Suprapubic skin (tissue), 4 donors: ENCODE results near the gene PLA2G4E. TPM values are rescaled to one million over a fixed set of nuclear protein-coding genes. Genes with fewer than 3 reads are reported as not detected.

Source experiments
- DNase-seq, 2 donors: peaks; one replicate each; pipeline ENCODE4 v3.0.0-alpha.2; 2019; ENCODE audit warnings: low spot score in 2 of 2
- H3K27ac ChIP-seq: fragments of 200-600 bp; sonication (generic); one replicate; pipeline ENCODE4 v1.5.1; 2019
- H3K27me3 ChIP-seq: fragments of 200-600 bp; sonication (generic); one replicate; pipeline ENCODE4 v1.5.1; 2019
- H3K36me3 ChIP-seq: fragments of 200-600 bp; sonication (generic); one replicate; pipeline ENCODE4 v1.5.1; 2019
- H3K4me1 ChIP-seq: fragments of 200-600 bp; sonication (generic); one replicate; pipeline ENCODE4 v1.5.1; 2019
- H3K4me3 ChIP-seq: fragments of 200-600 bp; sonication (generic); one replicate; pipeline ENCODE4 v1.5.1; 2019; ENCODE audit warnings: mild to moderate bottlenecking
- H3K9me3 ChIP-seq: fragments of 200-600 bp; sonication (generic); one replicate; pipeline ENCODE4 v1.5.1; 2019
- EP300 ChIP-seq: sonication (generic); formaldehyde crosslinking; IDR thresholded peaks from one replicate; pipeline ENCODE4 v1.6.1; 2017; ENCODE audit warnings: antibody characterized with exemption
- POLR2A ChIP-seq, 2 donors: fragments of 450-650 bp; IDR thresholded peaks; one replicate each; pipeline ENCODE4 v1.6.1; 2017; ENCODE audit warnings: antibody characterized with exemption in 2 of 2, mild to moderate bottlenecking in 2 of 2, moderate library complexity in 2 of 2
- POLR2AphosphoS5 ChIP-seq, 3 donors: sonication (generic); formaldehyde crosslinking; IDR thresholded peaks; one replicate each; pipeline ENCODE4 v1.6.1; 2017; ENCODE audit warnings: antibody characterized with exemption in 3 of 3
- WGBS: methylation state at CpG from one replicate; pipeline ENCODE4 v1.1.5; 2018; 5-methylcytosine and 5-hydroxymethylcytosine counted together
- total RNA-seq, 4 donors: library from RNA; depleted of rRNA; stranded (reverse); fragments of >200 nt; gene quantifications; one replicate each; pipeline ENCODE4 v1.1.0, GENCODE V29; 2016
- TF ChIP-seq, protein P1 (sequence below), 2 donors: fragments of 200-600 bp in 1 of 2; fragments of 450-650 bp in 1 of 2; sonication (generic) in 1 of 2; IDR thresholded peaks; one replicate each; pipeline ENCODE4 v1.5.1; 2016 to 2019; ENCODE audit warnings: antibody characterized with exemption in 2 of 2, mild to moderate bottlenecking in 1 of 2, moderate library complexity in 1 of 2

The PLA2G4E gene
- total RNA-seq, 4 donors from 2014 or later, result 47.9 to 129 (median 60.9) TPM

DNA sequence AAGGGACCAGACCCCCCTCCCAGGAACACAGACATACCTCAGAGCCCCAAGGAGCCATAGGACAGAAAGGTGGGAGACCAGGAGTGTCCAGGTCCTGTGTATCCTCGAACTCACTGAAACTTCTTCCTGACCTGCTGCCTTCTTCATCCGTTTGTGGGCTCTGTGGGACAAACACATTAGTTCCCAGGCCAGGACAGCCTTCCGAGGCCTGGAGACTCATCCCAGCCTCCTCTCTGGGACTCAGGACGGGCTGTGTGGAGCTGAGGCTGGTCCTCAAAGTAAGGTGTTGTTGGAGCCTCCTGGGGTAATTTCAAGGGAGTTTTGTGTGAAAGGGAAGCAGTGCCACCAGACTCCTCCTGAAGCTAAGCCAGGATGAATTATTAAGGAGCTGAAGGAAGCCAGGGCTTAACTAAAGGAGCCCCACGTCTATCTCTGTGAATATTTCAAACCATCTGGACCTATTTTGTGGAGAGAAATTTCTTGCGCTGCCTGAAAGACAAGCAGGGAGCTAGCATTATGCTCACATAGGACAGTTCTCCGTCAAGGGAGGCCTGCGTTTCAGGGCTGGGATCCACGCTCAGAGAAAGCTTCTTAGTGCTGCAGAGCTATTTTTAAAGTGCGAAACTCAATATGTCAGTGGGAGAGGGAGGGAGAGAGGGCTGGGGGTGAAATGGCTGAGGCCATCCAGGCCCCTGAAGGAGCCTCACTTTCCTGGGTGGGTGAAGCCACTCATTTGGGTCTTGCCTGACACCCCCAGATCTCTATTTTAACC is 29.8 kb upstream of the PLA2G4E start:
- no peak overlapping the region for H3K27ac ChIP-seq
- H3K4me3 ChIP-seq, result no peak overlapping the region
- TF ChIP-seq, protein P1, sequence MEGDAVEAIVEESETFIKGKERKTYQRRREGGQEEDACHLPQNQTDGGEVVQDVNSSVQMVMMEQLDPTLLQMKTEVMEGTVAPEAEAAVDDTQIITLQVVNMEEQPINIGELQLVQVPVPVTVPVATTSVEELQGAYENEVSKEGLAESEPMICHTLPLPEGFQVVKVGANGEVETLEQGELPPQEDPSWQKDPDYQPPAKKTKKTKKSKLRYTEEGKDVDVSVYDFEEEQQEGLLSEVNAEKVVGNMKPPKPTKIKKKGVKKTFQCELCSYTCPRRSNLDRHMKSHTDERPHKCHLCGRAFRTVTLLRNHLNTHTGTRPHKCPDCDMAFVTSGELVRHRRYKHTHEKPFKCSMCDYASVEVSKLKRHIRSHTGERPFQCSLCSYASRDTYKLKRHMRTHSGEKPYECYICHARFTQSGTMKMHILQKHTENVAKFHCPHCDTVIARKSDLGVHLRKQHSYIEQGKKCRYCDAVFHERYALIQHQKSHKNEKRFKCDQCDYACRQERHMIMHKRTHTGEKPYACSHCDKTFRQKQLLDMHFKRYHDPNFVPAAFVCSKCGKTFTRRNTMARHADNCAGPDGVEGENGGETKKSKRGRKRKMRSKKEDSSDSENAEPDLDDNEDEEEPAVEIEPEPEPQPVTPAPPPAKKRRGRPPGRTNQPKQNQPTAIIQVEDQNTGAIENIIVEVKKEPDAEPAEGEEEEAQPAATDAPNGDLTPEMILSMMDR (IDR thresholded peaks at IDR 0.05), result no peak
- TF ChIP-seq POLR2A (IDR thresholded peaks at IDR 0.05) (no peak), POLR2AphosphoS5 (IDR thresholded peaks at IDR 0.05) (no peak), EP300 (no peak)
- H3K36me3 ChIP-seq, result no peaks in the 10 kb centered on the region
- H3K27me3 ChIP-seq, result no peaks in the 10 kb centered on the region
- WGBS, result 73% methylated on average over 9 of the region's 10 CpGs
- DNase-seq, result no peak
- H3K4me1 ChIP-seq, result peaks cover 21% of the 10 kb centered on the region
- no peaks in the 10 kb centered on the region for H3K9me3 ChIP-seq

DNA sequence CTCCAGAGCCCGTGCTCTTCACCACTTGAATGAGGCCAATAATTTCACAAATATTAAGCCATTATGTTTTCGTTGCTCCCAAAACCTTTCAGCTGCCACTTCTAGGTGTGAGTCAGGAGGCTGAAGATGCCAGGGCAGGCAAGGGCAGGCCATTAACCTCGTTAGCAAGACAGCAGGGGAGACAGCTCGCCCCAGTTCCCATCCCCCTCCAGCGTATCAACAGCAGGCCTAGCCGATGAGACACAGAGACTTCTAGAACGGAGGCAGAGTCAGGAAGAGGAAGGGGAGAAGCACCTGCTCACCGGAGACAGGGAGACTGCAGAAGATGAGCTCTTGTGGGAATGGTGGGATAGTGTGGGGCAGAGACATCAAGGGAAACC is 28.0 kb upstream of the PLA2G4E start:
- no peaks in the 10 kb centered on the region for H3K36me3 ChIP-seq
- DNase-seq, result no peak
- no peaks in the 10 kb centered on the region for H3K9me3 ChIP-seq
- no peak overlapping the region for H3K4me3 ChIP-seq
- no peaks in the 10 kb centered on the region for H3K27me3 ChIP-seq
- H3K27ac ChIP-seq, result peak overlapping the region; percentile 71
- 65% methylated on average over 8 of the region's 8 CpGs for WGBS
- TF ChIP-seq POLR2A (IDR thresholded peaks at IDR 0.05) (no peak), EP300 (no peak), POLR2AphosphoS5 (IDR thresholded peaks at IDR 0.05) (no peak)
- TF ChIP-seq, protein P1 (IDR thresholded peaks at IDR 0.05), result no peak
- peaks cover 25% of the 10 kb centered on the region for H3K4me1 ChIP-seq

DNA sequence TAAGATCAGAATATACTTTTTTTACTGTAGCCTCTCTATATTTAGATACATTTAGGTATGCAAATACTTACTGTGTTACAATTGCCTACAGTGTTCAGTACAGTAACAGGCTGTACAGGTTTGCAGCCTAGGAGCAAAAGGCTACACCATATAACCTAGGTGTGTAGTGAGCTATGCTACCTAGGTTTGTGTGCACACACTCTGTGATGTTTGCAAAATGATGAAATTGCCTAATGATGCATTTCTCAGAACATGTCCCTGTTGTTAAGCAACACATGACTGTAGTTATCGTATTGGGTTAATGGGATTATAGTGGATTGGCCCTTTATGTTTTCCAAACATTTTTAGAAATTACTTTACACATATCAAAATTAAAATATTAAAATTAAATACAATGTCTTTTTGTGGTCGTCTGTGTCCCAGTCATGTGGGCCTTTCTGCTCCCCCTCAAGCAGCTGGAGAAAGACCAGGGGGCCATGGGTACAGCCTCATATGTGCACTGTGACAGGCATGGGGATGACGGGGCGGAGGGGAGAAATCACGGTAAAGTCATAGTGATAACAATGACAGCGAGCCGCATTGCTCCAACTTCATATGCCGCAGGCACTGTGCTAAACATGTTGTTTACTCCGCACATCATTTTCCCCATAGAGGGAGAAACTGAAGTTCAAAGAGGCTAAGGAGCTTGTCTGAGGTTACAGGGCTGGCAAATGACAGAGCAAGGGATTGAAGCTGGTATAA is 27.4 kb upstream of the PLA2G4E start:
- WGBS, result 71% methylated on average over 9 of the region's 9 CpGs
- peaks cover 25% of the 10 kb centered on the region for H3K4me1 ChIP-seq
- TF ChIP-seq EP300 (no peak), POLR2A (IDR thresholded peaks at IDR 0.05) (no peak), POLR2AphosphoS5 (IDR thresholded peaks at IDR 0.05) (peak in 1 of 3 donors; percentile 21)
- TF ChIP-seq, protein P1 (IDR thresholded peaks at IDR 0.05), result no peak
- no peaks in the 10 kb centered on the region for H3K27me3 ChIP-seq
- peak overlapping the region; percentile 71 for H3K27ac ChIP-seq
- no peaks in the 10 kb centered on the region for H3K9me3 ChIP-seq
- H3K4me3 ChIP-seq, result no peak overlapping the region
- no peaks in the 10 kb centered on the region for H3K36me3 ChIP-seq
- DNase-seq, result no peak

DNA sequence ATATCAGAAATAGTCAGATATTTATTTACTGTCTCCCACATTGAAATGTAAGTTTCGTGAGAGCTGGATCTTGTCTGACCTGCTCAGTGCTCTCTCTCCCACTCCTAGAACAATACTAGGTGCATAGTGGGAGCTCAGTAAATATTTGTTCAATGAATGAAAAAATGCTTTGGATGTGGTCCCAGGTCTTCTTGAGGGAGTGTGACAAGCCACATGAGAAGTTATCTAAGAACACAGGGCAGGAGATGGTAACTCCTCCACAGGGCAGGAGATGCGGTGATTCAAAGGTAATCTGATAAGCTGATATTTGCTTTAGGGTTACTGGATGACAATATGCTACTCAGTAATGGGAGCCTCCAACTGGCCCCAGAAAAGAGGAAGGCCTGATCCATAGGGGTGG is 25.8 kb upstream of the PLA2G4E start:
- H3K4me3 ChIP-seq, result no peak overlapping the region
- no peaks in the 10 kb centered on the region for H3K36me3 ChIP-seq
- TF ChIP-seq, protein P1 (IDR thresholded peaks at IDR 0.05), result no peak
- TF ChIP-seq POLR2AphosphoS5 (IDR thresholded peaks at IDR 0.05) (no peak), EP300 (no peak), POLR2A (IDR thresholded peaks at IDR 0.05) (no peak)
- no peak for DNase-seq
- H3K27me3 ChIP-seq, result no peaks in the 10 kb centered on the region
- no peaks in the 10 kb centered on the region for H3K9me3 ChIP-seq
- H3K4me1 ChIP-seq, result peaks cover 25% of the 10 kb centered on the region
- 76% methylated on average over 2 of the region's 2 CpGs for WGBS
- H3K27ac ChIP-seq, result no peak overlapping the region

DNA sequence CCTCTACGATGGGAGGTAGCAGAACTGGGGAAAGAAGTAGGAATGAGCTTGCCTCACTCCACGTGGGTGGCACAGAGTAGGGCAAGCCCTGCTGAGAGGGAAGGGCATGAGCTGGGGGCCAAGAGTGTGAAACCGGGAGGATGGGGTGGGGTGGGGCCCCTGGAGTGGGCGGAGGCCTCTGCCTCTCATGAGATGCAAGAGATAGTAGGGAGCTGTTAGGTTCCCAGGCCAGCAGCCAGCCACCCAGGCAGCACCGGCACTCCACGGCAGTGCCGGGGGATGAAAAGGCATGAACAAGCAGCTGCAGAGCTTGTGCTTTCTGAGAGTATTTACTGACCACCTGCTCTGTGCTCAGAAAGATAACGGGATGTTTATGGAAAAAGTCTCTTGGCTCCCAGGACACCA is 24.4 kb upstream of the PLA2G4E start:
- Histone ChIP-seq H3K9me3 (no peaks in the 10 kb centered on the region), H3K27ac (no peak overlapping the region), H3K27me3 (no peaks in the 10 kb centered on the region), H3K36me3 (no peaks in the 10 kb centered on the region), H3K4me3 (no peak overlapping the region), H3K4me1 (peaks cover 24% of the 10 kb centered on the region)
- DNase-seq, result no peak
- TF ChIP-seq, protein P1 (IDR thresholded peaks at IDR 0.05), result no peak
- TF ChIP-seq EP300 (no peak), POLR2AphosphoS5 (IDR thresholded peaks at IDR 0.05) (no peak), POLR2A (IDR thresholded peaks at IDR 0.05) (no peak)
- WGBS, result 39% methylated on average over 8 of the region's 8 CpGs
